GM21737 (cell line): ENCODE measurements around the gene TBC1D32.
A peak's percentile ranks its signal among the peaks of the same experiment; 100 is the strongest.
"Not testable (repeated sequence)": the region's sequence is repeated elsewhere in the genome, so short reads cannot be mapped to it uniquely, and the experiment has no call there.

Experiments
- ATAC-seq: cut with Tn5 transposase; IDR thresholded peaks from one replicate; pipeline ENCODE4 v1.9.1; 2021; ENCODE audit warnings: mild to moderate bottlenecking, moderate library complexity; ENCODE audit not compliant: unreplicated experiment

TBC1D32 gene

GRCh38 chr6:121134922-121135321 is 199.4 kb downstream of the TBC1D32 start:
- ATAC-seq, result no peak

GRCh38 chr6:121124600-121124999 is 209.7 kb downstream of the TBC1D32 start:
- no peak for ATAC-seq

GRCh38 chr6:121112356-121112755 is 221.9 kb downstream of the TBC1D32 start:
- no peak for ATAC-seq

GRCh38 chr6:121110733-121111132 is 223.5 kb downstream of the TBC1D32 start:
- no peak for ATAC-seq

GRCh38 chr6:121106962-121107361 is 227.3 kb downstream of the TBC1D32 start:
- no peak for ATAC-seq

GRCh38 chr6:121105461-121105860 is 228.8 kb downstream of the TBC1D32 start:
- no peak for ATAC-seq

- no peak for ATAC-seq
Observed at GRCh38 chr6:121093928-121094327, 240.4 kb downstream of the TBC1D32 start.

GRCh38 chr6:121090492-121090891 is 243.8 kb downstream of the TBC1D32 start:
- no peak for ATAC-seq

- ATAC-seq, result no peak
Observed at GRCh38 chr6:121086876-121087275, 247.4 kb downstream of the TBC1D32 start.

GRCh38 chr6:121076119-121076518 is 258.2 kb downstream of the TBC1D32 start:
- ATAC-seq, result no peak

- ATAC-seq, result not testable (repeated sequence)
Observed at GRCh38 chr6:121068749-121069148, 265.5 kb downstream of the TBC1D32 start.

GRCh38 chr6:121067381-121067780 is 266.9 kb downstream of the TBC1D32 start:
- no peak for ATAC-seq

- no peak for ATAC-seq
Observed at GRCh38 chr6:121064345-121064744, 269.9 kb downstream of the TBC1D32 start.

- peak; percentile 84 for ATAC-seq
Observed at GRCh38 chr6:121055572-121056163, 278.6 kb downstream of the TBC1D32 start.

- not testable (repeated sequence) for ATAC-seq
Observed at GRCh38 chr6:121048593-121048992, 285.7 kb downstream of the TBC1D32 start.

GRCh38 chr6:121044905-121045304 is 289.4 kb downstream of the TBC1D32 start:
- ATAC-seq, result not testable (repeated sequence)

- not testable (repeated sequence) for ATAC-seq
Observed at GRCh38 chr6:121043706-121044105, 290.6 kb downstream of the TBC1D32 start.

GRCh38 chr6:121043211-121043610 is 291.1 kb downstream of the TBC1D32 start:
- ATAC-seq, result not testable (repeated sequence)

- ATAC-seq, result no peak
Observed at GRCh38 chr6:121042766-121043165, 291.5 kb downstream of the TBC1D32 start.

- ATAC-seq, result no peak
Observed at GRCh38 chr6:121040831-121041230, 293.4 kb downstream of the TBC1D32 start.

GRCh38 chr6:121033091-121033490 is 301.2 kb downstream of the TBC1D32 start:
- no peak for ATAC-seq

- no peak for ATAC-seq
Observed at GRCh38 chr6:121032268-121033006, 301.8 kb downstream of the TBC1D32 start.
